CD4-positive, alpha-beta T cell treated with Interleukin-4 for 4 hours (primary cell): Measurements from ENCODE around the gene KIF22.
"Not testable (repeated sequence)": the region's sequence is repeated elsewhere in the genome, so short reads cannot be mapped to it uniquely, and the experiment has no call there.

Experiments
- DNase-seq: peaks from one replicate; pipeline ENCODE4 v3.0.0-alpha.2; 2020

KIF22 gene

GRCh38 chr16:29790183-29790948, at the start of gene KIF22:
TSS of gene KIF22 (plus strand) at chr16:29790751. CDS start at chr16:29790760, 9 bp downstream.
- DNase-seq: peak; percentile 100

DNA sequence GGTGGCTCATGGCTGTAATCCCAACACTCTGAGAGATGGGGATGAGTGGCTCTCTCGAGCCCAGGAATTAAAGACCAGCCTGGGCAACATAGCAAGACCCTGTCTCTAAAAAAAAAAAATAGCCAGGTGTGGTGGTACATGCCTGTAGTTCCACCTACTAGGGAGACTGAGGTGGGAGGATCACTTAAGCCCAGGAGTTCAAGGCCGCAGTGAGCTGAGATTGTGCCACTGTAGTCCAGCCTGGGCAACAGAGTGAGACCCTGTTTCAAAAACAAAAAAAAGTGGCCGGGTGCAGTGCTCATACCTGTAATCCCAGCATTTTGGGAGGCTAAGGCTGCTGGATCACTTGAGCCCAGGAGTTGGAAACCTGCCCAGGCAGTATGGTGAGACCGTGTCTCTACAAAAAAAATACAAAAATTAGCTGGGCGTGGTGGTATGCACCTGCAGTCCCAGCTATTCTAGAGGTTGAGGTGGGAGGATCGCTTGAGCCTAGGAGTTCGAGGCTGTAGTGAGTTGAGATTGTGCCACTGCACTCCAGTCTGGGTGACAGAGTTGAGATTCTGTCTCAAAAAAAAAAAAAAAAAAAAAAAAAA, 47.8 kb upstream of the KIF22 start:
- DNase-seq: no peak

- DNase-seq: no peak
Observed at GRCh38 chr16:29743475-29743826, 47.1 kb upstream of the KIF22 start.

- DNase-seq: peak; percentile 66
Observed at GRCh38 chr16:29743827-29744531, 46.6 kb upstream of the KIF22 start.

GRCh38 chr16:29744541-29745101, 45.9 kb upstream of the KIF22 start:
- no peak for DNase-seq

- DNase-seq: peak; percentile 69
Observed at GRCh38 chr16:29745121-29745852, 45.3 kb upstream of the KIF22 start.

GRCh38 chr16:29745853-29746345, 44.7 kb upstream of the KIF22 start, which contains the start of gene C16orf54:
TSS of gene C16orf54 (minus strand) at chr16:29745990. CDS start at chr16:29744951, 1,039 bp downstream.
- DNase-seq: peak; percentile 98

GRCh38 chr16:29746518-29746917, 44.0 kb upstream of the KIF22 start:
- not testable (repeated sequence) for DNase-seq

DNA sequence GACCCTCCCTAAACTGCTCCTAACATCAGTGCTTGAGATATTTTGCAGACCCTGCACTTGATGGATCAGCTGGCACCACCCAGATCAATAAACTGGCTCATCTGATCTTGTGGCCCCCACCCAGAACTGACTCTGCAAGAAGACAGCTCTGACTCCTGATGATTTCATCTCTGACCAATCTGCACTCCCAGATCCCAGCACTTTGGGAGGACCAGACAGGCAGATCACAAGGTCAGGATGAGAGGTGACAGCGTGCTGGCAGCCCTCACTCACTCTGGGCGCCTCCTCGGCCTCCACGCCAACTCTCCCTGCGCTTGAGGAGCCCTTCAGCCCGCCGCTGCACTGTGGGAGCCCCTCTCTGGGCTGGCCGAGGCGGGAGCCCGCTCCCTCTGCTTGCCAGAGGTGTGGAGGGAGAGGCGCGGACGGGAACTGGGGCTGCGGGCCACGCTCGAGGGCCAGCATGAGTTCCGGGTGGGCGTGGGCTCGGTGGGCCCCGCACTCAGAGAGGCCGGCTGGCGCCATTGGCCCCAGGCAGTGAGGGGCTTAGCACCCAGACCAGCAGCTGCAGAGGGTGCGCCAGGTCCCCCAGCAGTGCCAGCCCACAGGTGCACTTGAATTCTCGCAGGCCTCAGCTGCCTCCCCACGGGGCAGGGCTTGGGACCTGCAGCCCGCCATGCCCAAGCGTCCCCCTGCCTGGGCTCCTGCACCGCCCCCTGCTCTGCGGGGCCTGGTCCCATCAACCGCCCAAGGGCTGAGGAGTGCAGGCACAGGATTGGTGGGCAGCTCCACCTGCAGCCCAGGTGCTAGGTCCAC, 42.4 kb upstream of the KIF22 start:
- DNase-seq: no peak

GRCh38 chr16:29748760-29749149, 41.8 kb upstream of the KIF22 start:
- DNase-seq: not testable (repeated sequence)

- DNase-seq: no peak
Observed at GRCh38 chr16:29753516-29753915, 37.0 kb upstream of the KIF22 start.

DNA sequence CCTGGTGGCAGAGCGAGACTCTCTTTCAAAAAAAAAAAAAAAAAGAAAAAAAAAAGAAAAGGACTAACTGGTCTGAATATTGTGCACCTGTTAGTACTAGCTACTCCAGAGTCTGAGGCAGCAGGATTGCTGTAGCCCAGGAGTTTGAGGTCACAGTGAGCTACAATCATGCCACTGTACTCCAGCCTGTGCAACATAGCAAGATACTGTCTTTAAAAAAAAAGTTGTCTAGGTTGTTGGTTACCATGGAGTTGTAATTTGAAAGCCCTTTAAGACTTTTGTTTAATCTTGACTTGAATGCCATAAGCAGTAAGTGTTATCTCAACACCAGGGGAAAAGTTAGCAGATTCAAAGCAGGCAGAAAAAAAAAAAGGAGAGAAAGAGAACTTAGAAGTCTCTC, 33.9 kb upstream of the KIF22 start:
- DNase-seq: peak; percentile 9

GRCh38 chr16:29757086-29757485, 33.5 kb upstream of the KIF22 start:
- DNase-seq: not testable (repeated sequence)

GRCh38 chr16:29757950-29758466, 32.5 kb upstream of the KIF22 start:
- no peak for DNase-seq

- DNase-seq: no peak
Observed at GRCh38 chr16:29760567-29761279, 29.8 kb upstream of the KIF22 start.

DNA sequence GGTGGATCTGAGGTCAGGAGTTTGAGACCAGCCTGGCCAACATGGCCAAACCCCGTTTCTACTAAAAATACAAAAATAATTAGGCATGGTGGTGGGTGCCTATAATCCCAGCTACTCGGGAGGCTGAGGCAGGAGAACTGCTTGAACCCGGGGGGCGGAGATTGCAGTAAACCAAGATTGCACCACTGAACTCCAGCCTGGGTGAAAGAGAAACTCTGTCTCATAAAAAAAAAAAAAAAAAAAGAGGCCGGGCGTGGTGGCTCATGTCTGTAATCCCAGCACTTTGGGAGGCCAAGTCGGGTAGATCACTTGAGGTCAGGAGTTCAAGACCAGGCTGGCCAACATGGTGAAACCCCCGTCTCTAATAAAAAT, 29.3 kb upstream of the KIF22 start:
- not testable (repeated sequence) for DNase-seq

- DNase-seq: no peak
Observed at GRCh38 chr16:29761882-29762281, 28.7 kb upstream of the KIF22 start.

- no peak for DNase-seq
Observed at GRCh38 chr16:29763326-29763725, 27.2 kb upstream of the KIF22 start.

DNA sequence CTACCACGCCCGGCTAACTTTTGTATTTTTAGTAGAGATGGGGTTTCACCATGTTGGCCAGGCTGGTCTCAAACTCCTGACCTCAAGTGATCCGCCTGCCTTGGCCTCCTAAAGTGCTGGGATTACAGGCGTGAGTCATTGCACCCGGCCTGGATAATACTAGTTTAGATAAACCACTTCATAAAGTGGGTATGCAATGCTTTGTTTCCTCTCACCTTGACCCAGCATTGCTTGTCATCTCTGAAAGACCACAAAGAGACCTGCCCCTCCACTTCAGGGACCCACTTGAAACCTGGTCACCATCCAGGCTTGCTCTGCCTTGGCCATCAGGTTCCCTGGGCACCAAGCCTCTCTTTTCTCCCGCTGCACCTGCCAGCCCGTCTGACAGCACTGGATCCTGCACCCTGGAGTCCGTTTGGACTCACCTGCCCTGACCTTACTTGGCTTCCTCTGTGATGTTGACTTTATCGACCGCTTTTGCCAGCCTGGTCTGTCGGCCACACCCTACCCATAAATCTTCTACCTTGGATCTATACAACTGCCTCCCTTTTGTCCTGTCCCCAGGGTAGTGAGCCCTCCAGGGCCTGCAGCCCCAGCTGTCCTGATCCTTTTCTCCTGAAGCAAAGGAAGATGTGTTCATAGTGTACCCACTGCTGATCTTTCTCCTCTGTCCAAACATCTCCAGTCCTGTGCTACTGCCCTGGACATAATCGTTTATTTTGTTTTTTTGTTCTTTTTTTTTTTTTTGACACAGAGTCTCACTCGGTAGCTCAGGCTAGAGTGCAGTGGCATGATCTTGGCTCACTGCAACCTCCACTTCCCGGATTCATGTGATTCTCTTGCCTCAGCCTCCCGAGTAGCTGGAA, 25.2 kb upstream of the KIF22 start:
- DNase-seq: no peak

GRCh38 chr16:29766571-29766970, 24.0 kb upstream of the KIF22 start:
- DNase-seq: no peak
